WI38 (cell line): ENCODE measurements around the gene DNAI1.

ENCODE experiments used
- H3K4me3 ChIP-seq: 2 replicates; pipeline ENCODE4 v1.5.1; 2011; ENCODE audit warnings: low read depth, mild to moderate bottlenecking, control low read depth, low read length
- TF ChIP-seq, protein P1 (sequence below): IDR thresholded peaks from 2 replicates; pipeline ENCODE4 v1.5.1; 2012; ENCODE audit warnings: low read depth, mild to moderate bottlenecking, control low read depth, low read length

The DNAI1 gene

DNA sequence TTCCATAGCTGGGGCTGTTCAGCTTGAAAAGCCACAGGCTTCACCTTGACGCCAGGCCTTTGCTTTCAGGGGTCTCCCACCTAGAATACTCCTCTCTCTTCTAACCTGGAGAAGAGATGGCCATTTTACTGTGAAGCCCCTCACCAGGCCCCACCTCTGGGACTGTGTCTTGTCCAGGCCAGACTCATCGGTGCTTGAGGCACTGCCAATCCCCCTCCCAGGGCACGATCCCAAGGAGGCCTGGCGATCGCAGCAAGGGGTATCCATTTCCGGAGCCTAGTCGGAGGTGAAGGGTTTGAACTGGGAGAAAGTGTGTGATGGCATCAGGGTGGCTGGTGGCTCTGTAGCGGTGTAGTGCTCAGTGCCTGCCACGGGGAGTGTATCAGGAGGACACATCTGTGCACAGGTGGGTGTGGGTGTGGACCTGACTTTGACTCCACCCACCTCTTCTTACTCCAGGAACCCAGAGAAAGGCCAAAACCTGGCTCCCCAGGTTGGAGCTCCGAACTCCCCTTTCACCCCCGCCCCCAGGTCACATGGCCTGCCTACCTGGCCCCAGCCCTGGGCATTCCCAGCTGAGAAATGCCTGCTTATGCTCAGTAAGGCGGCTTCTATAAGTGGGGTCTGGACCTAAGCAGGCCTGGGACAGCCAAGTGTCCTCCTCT, 91.5 kb downstream of the DNAI1 start:
- no peak overlapping the region for H3K4me3 ChIP-seq
- TF ChIP-seq, protein P1, sequence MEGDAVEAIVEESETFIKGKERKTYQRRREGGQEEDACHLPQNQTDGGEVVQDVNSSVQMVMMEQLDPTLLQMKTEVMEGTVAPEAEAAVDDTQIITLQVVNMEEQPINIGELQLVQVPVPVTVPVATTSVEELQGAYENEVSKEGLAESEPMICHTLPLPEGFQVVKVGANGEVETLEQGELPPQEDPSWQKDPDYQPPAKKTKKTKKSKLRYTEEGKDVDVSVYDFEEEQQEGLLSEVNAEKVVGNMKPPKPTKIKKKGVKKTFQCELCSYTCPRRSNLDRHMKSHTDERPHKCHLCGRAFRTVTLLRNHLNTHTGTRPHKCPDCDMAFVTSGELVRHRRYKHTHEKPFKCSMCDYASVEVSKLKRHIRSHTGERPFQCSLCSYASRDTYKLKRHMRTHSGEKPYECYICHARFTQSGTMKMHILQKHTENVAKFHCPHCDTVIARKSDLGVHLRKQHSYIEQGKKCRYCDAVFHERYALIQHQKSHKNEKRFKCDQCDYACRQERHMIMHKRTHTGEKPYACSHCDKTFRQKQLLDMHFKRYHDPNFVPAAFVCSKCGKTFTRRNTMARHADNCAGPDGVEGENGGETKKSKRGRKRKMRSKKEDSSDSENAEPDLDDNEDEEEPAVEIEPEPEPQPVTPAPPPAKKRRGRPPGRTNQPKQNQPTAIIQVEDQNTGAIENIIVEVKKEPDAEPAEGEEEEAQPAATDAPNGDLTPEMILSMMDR = no peak

DNA sequence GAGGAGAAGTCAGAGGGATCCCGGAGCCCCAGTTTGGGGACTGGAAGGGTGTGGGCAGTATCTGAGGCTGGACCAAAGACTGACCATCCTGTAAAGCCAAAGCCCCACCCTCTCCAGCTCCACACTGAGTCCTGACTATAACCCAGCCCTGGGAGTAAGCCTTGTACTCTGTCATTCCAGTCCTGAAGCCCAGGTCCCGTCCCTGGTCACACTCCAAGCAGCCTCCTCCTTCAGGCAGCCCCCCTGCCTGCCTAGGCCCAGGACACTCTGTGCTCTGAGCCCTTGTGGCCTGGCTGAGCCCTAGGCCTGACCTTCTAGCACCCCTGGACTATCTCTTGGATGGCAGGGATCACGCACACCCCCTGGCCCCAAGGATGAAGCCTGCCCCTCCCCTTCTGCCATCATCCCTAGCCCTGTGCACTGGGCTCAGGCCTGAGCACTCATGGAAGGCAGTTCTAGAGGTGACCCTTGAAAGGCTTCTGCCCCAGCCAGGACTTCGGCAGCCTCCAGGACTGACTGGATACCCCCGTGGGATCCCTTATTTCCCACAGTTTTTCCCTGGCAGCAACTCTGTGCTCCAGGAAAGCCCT, 92.2 kb downstream of the DNAI1 start:
- no peak overlapping the region for H3K4me3 ChIP-seq
- TF ChIP-seq, protein P1 = no peak

DNA sequence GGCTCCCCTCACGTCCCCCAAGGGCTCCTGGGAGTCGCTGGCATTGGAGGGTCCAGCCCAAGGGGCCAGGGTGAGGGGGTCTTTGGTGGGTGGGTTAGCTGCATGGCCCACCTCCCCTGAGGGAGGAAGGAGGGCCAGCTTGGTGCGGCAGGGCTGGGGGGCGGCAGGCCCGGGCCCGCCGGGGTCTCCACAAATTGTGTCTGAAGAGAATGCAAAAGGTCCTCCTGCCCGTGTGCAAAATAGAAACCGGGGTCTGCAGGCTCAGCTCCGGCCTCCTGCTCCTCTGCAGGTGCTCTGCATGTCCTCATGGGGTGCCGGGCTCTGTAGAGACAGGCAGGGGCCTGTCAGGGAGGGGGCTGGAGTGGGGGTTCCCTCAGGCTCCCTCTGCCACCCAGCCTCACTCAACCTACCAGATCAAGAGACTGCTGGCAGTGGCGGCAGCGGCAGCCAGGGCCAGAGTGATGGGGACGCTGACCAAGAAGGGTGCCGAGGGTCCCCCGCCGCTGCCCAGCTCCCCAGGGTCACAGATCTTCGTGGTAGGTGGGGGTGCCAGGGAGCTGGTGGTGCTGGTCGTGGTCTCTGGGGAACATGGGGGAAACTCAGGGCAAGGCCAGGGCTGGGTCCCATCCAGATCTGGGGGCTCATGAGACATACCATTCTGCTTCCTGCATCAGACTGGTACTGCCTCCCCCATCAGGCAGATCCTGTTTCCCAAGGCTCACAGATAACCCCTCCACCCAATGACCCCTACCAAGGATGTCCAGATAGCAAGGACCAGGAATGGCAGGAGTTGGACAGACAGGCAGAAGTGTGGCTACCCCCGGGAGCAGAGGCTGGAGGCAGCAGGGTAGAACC, 93.4 kb downstream of the DNAI1 start:
- no peak overlapping the region for H3K4me3 ChIP-seq
- TF ChIP-seq, protein P1 = no peak

DNA sequence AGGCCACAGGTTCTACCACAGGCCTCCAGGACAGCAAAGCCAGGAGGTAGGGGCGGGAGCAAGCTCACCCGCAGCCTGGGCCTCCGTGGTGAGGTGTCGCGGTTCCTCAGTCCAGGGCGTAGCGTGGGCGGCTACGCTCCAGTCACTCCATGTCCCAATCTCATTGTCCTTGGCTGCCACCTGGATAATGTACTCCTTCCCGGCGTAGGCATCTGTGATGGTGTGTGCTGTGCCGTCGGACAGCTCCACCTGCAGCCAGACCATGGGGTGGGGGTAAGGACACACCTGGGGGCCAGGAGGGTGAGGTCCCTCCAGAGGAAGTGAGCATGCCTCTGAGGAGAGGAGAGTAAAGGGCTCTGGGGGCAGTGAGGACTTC, 94.0 kb downstream of the DNAI1 start:
- H3K4me3 ChIP-seq = no peak overlapping the region
- TF ChIP-seq, protein P1 = no peak

DNA sequence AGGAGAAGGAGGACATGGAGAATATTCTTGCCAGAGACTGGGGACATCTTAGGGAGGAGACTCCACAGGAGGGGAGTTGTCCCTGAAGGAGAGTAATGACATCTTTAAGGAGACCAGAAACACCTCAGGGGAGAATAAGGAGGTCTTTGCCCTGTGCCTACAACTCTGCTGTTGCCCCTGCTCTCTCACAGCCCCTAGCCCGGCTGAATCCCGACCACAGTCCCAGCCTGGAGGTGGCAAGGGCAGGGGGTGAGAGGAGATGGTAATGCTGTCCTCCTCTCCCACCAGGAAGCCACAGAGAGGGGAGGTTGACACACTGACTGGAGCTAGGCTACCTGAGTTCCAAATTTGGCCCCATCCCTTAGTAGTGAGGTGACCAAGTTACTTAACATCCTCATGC, 94.4 kb downstream of the DNAI1 start:
- TF ChIP-seq, protein P1 = no peak
- H3K4me3 ChIP-seq = no peak overlapping the region

DNA sequence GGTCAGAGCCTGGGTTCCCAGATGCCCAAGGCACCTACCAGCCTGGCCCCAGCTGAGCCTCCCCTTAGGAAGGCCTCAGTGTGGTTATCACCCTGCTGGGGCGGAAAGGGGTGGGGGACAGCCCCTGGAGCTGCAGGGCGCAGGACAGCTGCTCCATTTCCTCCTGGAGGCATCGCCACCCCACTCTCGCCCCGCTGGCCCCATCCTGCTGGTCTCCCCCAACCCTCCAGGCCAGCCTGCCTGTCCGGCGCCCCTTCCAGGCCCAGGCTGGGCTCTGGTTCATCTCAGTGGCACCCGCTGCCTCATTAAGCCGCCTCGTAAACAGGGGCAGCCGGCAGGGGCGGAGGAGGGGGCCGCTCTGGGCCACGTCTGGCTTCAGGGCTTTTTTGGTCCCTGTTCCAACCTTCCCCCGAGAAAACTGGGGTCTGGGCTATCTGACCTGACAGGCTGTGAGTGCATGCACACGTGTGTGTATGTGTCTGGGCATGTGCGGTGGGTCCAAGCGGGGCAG, 95.0 kb downstream of the DNAI1 start:
- TF ChIP-seq, protein P1 = no peak

More for the DNA sequence above, 95.0 kb downstream of the DNAI1 start:
- H3K4me3 ChIP-seq = no peak overlapping the region
